Adrenal gland (tissue), 5 donors: ENCODE measurements around the gene CFAP298.

Source experiments
- POLR2A ChIP-seq, 2 donors: fragments of 450-650 bp; IDR thresholded peaks; one replicate each; pipeline ENCODE4 v1.6.1; 2017; ENCODE audit warnings: antibody characterized with exemption in 2 of 2, mild to moderate bottlenecking in 2 of 2, moderate library complexity in 1 of 2
- TF ChIP-seq, protein P1 (sequence below), 6 experiments: fragments of 450-650 bp in 4 of 6; fragments of 200-600 bp in 2 of 6; sonication (generic) in 1 of 6; IDR thresholded peaks; 1 replicate in 5 of 6; 2 replicates in 1 of 6; pipeline versions ENCODE4 v1.5.1 to v1.8.0; 2016 to 2021; ENCODE audit warnings: antibody characterized with exemption in 6 of 6, mild to moderate bottlenecking in 2 of 6, moderate library complexity in 1 of 6
- donor health status: DM: no; HTN: no; CAD: no.

DNA sequence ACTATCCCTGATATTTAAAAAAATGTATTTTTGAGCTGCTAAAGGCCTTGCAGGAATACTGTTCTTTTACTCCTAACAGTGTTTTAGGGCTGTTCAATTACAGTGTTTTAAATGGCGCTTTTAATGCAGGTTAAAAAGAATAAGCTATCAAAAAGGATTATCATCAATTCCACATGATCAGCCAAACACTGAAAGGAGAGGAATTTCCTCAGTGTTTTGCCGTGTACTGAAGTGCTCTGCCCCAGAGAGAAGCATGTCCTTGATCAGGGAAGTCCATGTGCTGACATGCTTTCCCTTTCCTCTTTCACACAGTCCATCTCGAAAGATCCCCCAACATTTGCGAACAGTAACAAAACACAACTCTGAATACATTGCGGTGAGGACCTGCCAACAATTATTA lies 3.3 kb downstream of the CFAP298 start:
- TF ChIP-seq POLR2A (IDR thresholded peaks at IDR 0.05), result no peak
- TF ChIP-seq, protein P1, sequence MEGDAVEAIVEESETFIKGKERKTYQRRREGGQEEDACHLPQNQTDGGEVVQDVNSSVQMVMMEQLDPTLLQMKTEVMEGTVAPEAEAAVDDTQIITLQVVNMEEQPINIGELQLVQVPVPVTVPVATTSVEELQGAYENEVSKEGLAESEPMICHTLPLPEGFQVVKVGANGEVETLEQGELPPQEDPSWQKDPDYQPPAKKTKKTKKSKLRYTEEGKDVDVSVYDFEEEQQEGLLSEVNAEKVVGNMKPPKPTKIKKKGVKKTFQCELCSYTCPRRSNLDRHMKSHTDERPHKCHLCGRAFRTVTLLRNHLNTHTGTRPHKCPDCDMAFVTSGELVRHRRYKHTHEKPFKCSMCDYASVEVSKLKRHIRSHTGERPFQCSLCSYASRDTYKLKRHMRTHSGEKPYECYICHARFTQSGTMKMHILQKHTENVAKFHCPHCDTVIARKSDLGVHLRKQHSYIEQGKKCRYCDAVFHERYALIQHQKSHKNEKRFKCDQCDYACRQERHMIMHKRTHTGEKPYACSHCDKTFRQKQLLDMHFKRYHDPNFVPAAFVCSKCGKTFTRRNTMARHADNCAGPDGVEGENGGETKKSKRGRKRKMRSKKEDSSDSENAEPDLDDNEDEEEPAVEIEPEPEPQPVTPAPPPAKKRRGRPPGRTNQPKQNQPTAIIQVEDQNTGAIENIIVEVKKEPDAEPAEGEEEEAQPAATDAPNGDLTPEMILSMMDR (IDR thresholded peaks at IDR 0.05), result no peak
